ENCODE measurements around the gene ACOD1.
"Not testable (repeated sequence)": the region's sequence is repeated elsewhere in the genome, so short reads cannot be mapped to it uniquely, and the experiment has no call there.

Gene ACOD1

GRCh38 chr13:76954538-76954937 is 6.2 kb downstream of the ACOD1 start:
- DNase-seq = no peak

- no peak for DNase-seq
These were observed 6.9 kb downstream of the ACOD1 start for GRCh38 chr13:76955193-76955592.

- DNase-seq = no peak
These were observed 7.3 kb downstream of the ACOD1 start for GRCh38 chr13:76955661-76956060.

- DNase-seq = no peak
These were observed 10.6 kb downstream of the ACOD1 start for GRCh38 chr13:76958841-76959432.

GRCh38 chr13:76959734-76960133 is 11.4 kb downstream of the ACOD1 start:
- not testable (repeated sequence) for DNase-seq

GRCh38 chr13:76965759-76966421 is 17.6 kb downstream of the ACOD1 start:
- DNase-seq = no peak

GRCh38 chr13:76967031-76967430 is 18.7 kb downstream of the ACOD1 start:
- DNase-seq = no peak

- no peak for DNase-seq
These were observed 19.7 kb downstream of the ACOD1 start for GRCh38 chr13:76968041-76968440.

GRCh38 chr13:76969488-76970365 is 21.4 kb downstream of the ACOD1 start:
- DNase-seq = no peak

- DNase-seq = peak; percentile 17
These were observed 22.9 kb downstream of the ACOD1 start for GRCh38 chr13:76971215-76971614.

GRCh38 chr13:76971851-76972829 is 23.8 kb downstream of the ACOD1 start:
- peak; percentile 76 for DNase-seq

GRCh38 chr13:76973920-76974617 is 25.8 kb downstream of the ACOD1 start:
- DNase-seq = no peak

- DNase-seq = no peak
These were observed 26.3 kb downstream of the ACOD1 start for GRCh38 chr13:76974618-76974975.

GRCh38 chr13:76975863-76976262 is 27.6 kb downstream of the ACOD1 start:
- DNase-seq = no peak

- no peak for DNase-seq
These were observed 28.2 kb downstream of the ACOD1 start for GRCh38 chr13:76976490-76976889.

- DNase-seq = no peak
These were observed 28.6 kb downstream of the ACOD1 start for GRCh38 chr13:76976929-76977328.

GRCh38 chr13:76980075-76980718 is 31.9 kb downstream of the ACOD1 start:
- peak; percentile 65 for DNase-seq

- no peak for DNase-seq
These were observed 33.8 kb downstream of the ACOD1 start for GRCh38 chr13:76982061-76982460.

GRCh38 chr13:76983676-76984075 is 35.4 kb downstream of the ACOD1 start:
- DNase-seq = no peak

GRCh38 chr13:76991432-76991795 is 43.1 kb downstream of the ACOD1 start:
- no peak for DNase-seq

- DNase-seq = peak; percentile 94
These were observed 43.7 kb downstream of the ACOD1 start, which contains the start of gene CLN5 for GRCh38 chr13:76991796-76992547. Gene CLN5 (plus strand): TSS chr13:76992081. CDS start chr13:76992099, 18 bp downstream.
